ENCODE results near the gene OCA2.

The OCA2 gene

DNA sequence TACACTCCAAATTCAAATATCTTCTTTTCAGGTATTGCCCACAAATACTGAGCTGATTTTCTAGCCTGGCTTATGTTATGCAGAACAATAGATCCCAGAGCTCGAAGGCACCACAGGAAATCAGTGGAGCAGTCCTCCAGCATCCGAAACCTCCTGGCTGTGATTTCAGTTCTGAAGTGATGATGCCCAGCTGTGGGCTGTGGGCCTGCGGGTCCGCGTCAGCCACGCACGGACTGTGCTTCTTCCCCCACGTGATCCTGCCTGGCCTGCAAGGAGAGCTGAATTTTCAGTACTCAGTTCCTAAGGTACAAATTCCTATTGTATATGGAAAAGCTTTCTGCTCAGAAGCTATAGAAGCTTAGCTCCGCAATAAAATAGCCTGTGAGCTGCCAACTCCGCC is 96.2 kb downstream of the OCA2 start:
- TF ChIP-seq, protein P1, sequence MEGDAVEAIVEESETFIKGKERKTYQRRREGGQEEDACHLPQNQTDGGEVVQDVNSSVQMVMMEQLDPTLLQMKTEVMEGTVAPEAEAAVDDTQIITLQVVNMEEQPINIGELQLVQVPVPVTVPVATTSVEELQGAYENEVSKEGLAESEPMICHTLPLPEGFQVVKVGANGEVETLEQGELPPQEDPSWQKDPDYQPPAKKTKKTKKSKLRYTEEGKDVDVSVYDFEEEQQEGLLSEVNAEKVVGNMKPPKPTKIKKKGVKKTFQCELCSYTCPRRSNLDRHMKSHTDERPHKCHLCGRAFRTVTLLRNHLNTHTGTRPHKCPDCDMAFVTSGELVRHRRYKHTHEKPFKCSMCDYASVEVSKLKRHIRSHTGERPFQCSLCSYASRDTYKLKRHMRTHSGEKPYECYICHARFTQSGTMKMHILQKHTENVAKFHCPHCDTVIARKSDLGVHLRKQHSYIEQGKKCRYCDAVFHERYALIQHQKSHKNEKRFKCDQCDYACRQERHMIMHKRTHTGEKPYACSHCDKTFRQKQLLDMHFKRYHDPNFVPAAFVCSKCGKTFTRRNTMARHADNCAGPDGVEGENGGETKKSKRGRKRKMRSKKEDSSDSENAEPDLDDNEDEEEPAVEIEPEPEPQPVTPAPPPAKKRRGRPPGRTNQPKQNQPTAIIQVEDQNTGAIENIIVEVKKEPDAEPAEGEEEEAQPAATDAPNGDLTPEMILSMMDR (IDR thresholded peaks at IDR 0.05; ENCODE audit: borderline replicate concordance, insufficient read depth, low read depth, low read length), result no peak
- no peak overlapping the region for H3K4me3 ChIP-seq (ENCODE audit: low read depth, low read length)

DNA sequence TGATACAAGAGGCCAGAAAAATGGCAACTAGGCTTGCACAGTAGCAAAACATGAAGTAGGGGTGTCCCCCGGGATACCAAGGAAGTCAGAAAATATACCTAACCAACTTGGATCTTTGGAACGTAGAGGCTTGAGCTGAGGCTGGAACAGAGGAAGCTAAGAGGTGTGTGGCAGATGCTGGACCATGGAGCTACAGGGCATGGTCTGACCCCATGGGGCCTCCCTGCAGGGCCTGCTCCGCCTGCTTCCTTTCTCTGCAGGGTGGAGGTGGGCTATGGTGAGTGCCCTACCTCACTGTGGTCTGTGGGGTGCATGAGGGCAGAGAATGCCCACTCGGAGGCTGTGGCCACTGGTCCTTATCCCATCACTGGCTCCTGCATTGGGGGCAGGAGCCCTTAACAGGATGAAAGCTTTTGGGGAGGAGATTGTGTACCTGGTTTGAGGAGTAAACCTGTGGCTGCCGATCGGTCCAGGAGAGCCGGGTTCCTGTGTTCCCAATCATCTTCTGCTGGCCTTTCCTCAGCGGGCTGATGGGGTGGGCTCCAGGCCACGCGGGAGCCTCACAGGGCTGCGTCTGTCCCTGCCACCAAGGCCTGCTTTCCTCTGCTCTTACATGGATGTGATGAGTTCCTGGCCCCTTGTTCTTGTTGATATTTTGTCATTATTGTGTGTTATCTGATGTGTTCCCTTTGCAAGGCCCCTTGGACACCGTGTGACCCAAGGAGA is 96.8 kb downstream of the OCA2 start:
- TF ChIP-seq, protein P1 (IDR thresholded peaks at IDR 0.05; ENCODE audit: borderline replicate concordance, insufficient read depth, low read depth, low read length), result no peak
- no peak overlapping the region for H3K4me3 ChIP-seq (ENCODE audit: low read depth, low read length)

- TF ChIP-seq, protein P1 (IDR thresholded peaks at IDR 0.05; ENCODE audit: borderline replicate concordance, insufficient read depth, low read depth, low read length), result no peak
- no peak overlapping the region for H3K4me3 ChIP-seq (ENCODE audit: low read depth, low read length)
These were observed 97.5 kb downstream of the OCA2 start for GRCh38 chr15:28001641-28002040.

DNA sequence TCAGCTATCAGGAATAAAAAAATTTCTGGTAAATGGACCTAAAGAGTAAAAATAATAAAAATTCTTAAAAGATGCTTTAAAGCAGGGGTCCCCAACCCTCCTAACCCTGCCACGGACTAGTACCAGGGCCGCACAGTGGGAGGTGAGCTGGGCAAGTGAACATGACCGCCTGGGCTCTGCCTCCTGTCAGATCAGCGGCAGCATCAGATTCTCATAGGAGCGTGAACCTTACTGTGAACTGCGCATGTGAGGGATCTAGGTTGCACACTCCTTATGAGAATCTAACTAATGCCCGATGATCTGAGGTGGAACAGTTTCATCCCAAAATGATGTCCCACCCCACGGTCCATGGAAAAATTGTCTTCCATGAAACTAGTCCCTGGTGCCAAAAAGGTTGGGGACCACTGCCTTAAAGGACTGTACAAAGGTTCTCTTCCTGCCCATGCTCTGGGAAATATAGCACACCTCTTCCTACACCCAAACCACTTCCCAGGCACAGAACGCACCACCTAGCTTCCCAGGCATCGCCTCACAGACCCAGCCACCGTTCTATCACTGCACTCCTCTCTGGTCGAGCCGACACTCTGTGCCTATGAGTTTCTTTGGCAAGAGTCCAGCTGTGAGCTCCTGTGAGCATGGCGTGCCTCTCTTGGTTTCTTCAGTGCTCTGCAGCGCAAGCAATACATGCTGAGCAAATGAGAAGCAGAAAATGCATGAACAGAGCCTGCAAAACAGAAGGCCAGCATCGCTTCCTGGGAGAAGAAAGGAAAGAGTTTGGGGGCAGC is 104.9 kb downstream of the OCA2 start:
- H3K4me3 ChIP-seq (ENCODE audit: low read depth, low read length), result no peak overlapping the region
- TF ChIP-seq, protein P1 (IDR thresholded peaks at IDR 0.05; ENCODE audit: borderline replicate concordance, insufficient read depth, low read depth, low read length), result no peak

DNA sequence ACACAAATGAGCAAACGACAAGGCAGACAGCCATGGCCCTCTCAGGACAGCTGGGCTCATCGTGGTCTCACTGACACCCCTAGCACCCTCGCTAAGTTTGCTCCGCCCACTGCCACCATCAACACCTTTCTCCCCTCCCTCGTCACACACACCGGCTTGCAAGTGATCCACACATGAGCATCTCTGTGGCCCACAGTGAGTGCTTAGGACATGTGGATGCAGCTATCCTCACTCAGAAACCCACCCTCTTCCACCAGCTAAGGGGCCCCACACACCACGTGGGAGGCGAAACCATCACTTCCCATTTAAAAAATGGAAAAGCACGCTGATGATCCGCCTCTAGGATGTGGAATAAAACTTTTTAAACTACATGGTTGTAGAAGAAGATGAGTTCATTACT is 105.6 kb downstream of the OCA2 start:
- TF ChIP-seq, protein P1 (IDR thresholded peaks at IDR 0.05; ENCODE audit: borderline replicate concordance, insufficient read depth, low read depth, low read length), result no peak
- no peak overlapping the region for H3K4me3 ChIP-seq (ENCODE audit: low read depth, low read length)

DNA sequence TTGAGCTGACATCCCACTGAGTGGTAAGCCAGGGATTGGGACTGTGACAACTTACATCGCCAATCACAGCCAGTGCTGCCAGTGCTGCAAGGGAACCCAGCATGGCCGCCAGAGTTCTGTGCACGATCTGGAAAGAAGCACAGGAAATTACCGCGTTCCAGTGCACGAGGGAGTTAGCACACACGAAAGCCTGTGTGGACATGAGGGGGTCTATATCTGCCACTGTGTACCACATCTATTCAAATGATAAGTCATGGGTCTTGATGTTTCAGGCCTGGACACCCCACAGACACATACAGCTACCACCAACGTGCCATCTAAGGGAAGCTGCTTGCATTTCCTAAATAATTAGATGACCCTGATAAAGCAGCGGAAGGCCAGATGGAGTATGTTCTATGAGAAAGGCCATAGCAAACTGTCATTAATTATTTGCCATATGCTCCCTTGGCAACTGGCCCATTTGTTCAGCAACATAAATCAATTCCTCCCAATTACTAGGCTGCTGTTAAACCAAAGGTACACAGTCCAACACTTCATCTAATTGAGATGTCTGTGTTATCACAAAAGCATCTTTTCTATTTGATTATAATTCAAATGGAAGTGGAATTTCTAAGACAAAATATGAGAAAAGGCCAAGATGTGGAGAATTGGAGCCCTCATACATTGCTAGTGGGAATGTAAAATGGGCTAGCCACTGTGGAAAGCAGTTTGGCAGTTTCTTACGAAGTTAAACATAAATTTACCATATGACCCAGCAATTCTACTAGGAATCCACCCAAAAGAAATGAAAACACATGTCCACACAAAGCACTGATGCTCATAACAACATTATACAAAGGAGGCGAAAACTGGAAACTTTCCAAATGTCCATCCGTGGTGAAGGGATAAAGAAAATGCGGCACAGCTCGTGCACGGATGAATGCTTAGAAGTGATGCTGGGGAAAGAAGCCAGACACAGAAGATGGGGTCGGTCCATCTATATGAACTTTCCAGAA is 108.3 kb downstream of the OCA2 start:
- H3K4me3 ChIP-seq (ENCODE audit: low read depth, low read length), result no peak overlapping the region
- TF ChIP-seq, protein P1 (IDR thresholded peaks at IDR 0.05; ENCODE audit: borderline replicate concordance, insufficient read depth, low read depth, low read length), result no peak
